Measurements from ENCODE around the gene HSPB6. TPM values are rescaled to one million over a fixed set of nuclear protein-coding genes. Genes with fewer than 3 reads are reported as not detected.
A peak's percentile ranks its signal among the peaks of the same experiment; 100 is the strongest.

The HSPB6 gene
- total RNA-seq, 1 donor from 2014 or later, result 0.64 TPM

- Mint-ChIP-seq H3K4me1 (ENCODE audit: unreplicated experiment) (peaks cover 43% of the 10 kb centered on the region), H3K4me3 (ENCODE audit: unreplicated experiment) (peak overlapping the region; percentile 98), H3K27ac (ENCODE audit: unreplicated experiment) (peak overlapping the region; percentile 100), H3K36me3 (ENCODE audit: unreplicated experiment) (peaks cover 5% of the 10 kb centered on the region), H3K27me3 (ENCODE audit: unreplicated experiment) (no peaks in the 10 kb centered on the region), H3K9me3 (ENCODE audit: unreplicated experiment) (no peaks in the 10 kb centered on the region)
- TF ChIP-seq CTCF (IDR thresholded peaks at IDR 0.05), result no peak
- DNase-seq (ENCODE audit: extremely low spot score, unreplicated experiment), result no peak
Measured at GRCh38 chr19:35743640-35744429, 13.0 kb downstream of the HSPB6 start.

GRCh38 chr19:35742121-35742724, 14.6 kb downstream of the HSPB6 start, which contains the start of gene IGFLR1:
Gene IGFLR1, minus strand, starts transcription at chr19:35742452. Its CDS starts 1,272 bp downstream, at chr19:35741180.
- Mint-ChIP-seq H3K27ac (ENCODE audit: unreplicated experiment) (peak within 1 kb of the TSS; percentile 14), H3K27me3 (ENCODE audit: unreplicated experiment) (no peaks in the 10 kb centered on the region), H3K4me3 (ENCODE audit: unreplicated experiment) (peak within 1 kb of the TSS; percentile 14), H3K4me1 (ENCODE audit: unreplicated experiment) (peaks cover 32% of the 10 kb centered on the region), H3K36me3 (ENCODE audit: unreplicated experiment) (peaks cover 15% of the 10 kb centered on the region), H3K9me3 (ENCODE audit: unreplicated experiment) (no peaks in the 10 kb centered on the region)
- no peak for TF ChIP-seq CTCF (IDR thresholded peaks at IDR 0.05)
- no peak for DNase-seq (ENCODE audit: extremely low spot score, unreplicated experiment)

GRCh38 chr19:35741203-35741515, 15.7 kb downstream of the HSPB6 start:
- Mint-ChIP-seq H3K27ac (ENCODE audit: unreplicated experiment) (peak overlapping the region; percentile 87), H3K4me1 (ENCODE audit: unreplicated experiment) (peaks cover 24% of the 10 kb centered on the region), H3K36me3 (ENCODE audit: unreplicated experiment) (peaks cover 24% of the 10 kb centered on the region), H3K27me3 (ENCODE audit: unreplicated experiment) (no peaks in the 10 kb centered on the region), H3K4me3 (ENCODE audit: unreplicated experiment) (peak overlapping the region; percentile 84), H3K9me3 (ENCODE audit: unreplicated experiment) (no peaks in the 10 kb centered on the region)
- no peak for TF ChIP-seq CTCF (IDR thresholded peaks at IDR 0.05)
- no peak for DNase-seq (ENCODE audit: extremely low spot score, unreplicated experiment)

- peak; percentile 99 for DNase-seq (ENCODE audit: extremely low spot score, unreplicated experiment)
- Mint-ChIP-seq H3K4me3 (ENCODE audit: unreplicated experiment) (peak overlapping the region; percentile 84), H3K27ac (ENCODE audit: unreplicated experiment) (peak overlapping the region; percentile 87), H3K4me1 (ENCODE audit: unreplicated experiment) (peaks cover 18% of the 10 kb centered on the region), H3K9me3 (ENCODE audit: unreplicated experiment) (no peaks in the 10 kb centered on the region), H3K36me3 (ENCODE audit: unreplicated experiment) (peaks cover 27% of the 10 kb centered on the region), H3K27me3 (ENCODE audit: unreplicated experiment) (no peaks in the 10 kb centered on the region)
- peak; percentile 31 for TF ChIP-seq CTCF (IDR thresholded peaks at IDR 0.05)
Measured at GRCh38 chr19:35740423-35741202, 16.2 kb downstream of the HSPB6 start.

- no peak for TF ChIP-seq CTCF (IDR thresholded peaks at IDR 0.05)
- H3K27ac Mint-ChIP-seq (ENCODE audit: unreplicated experiment), result no peak overlapping the region
- H3K27me3 Mint-ChIP-seq (ENCODE audit: unreplicated experiment), result no peaks in the 10 kb centered on the region
- H3K4me3 Mint-ChIP-seq (ENCODE audit: unreplicated experiment), result peak overlapping the region; percentile 84
- peaks cover 16% of the 10 kb centered on the region for H3K4me1 Mint-ChIP-seq (ENCODE audit: unreplicated experiment)
- no peaks in the 10 kb centered on the region for H3K9me3 Mint-ChIP-seq (ENCODE audit: unreplicated experiment)
- DNase-seq (ENCODE audit: extremely low spot score, unreplicated experiment), result no peak
- peaks cover 31% of the 10 kb centered on the region for H3K36me3 Mint-ChIP-seq (ENCODE audit: unreplicated experiment)
Measured at GRCh38 chr19:35740108-35740422, 16.8 kb downstream of the HSPB6 start.
